Lower leg skin (tissue), 4 donors: ENCODE results near the gene C9orf153. TPM values are rescaled to one million over a fixed set of nuclear protein-coding genes. Genes with fewer than 3 reads are reported as not detected.

Experiments
- DNase-seq, 2 donors: peaks; one replicate each; pipeline ENCODE4 v3.0.0-alpha.2; 2019; ENCODE audit warnings: low spot score in 2 of 2
- H3K4me3 ChIP-seq: fragments of 200-600 bp; sonication (generic); 2 replicates; pipeline ENCODE4 v1.5.1; 2017; ENCODE audit warnings: mild to moderate bottlenecking, low read depth; ENCODE audit not compliant: poor library complexity, severe bottlenecking
- POLR2A ChIP-seq, 2 donors: fragments of 450-650 bp; IDR thresholded peaks; one replicate each; pipeline ENCODE4 v1.6.1; 2016 to 2017; ENCODE audit warnings: antibody characterized with exemption in 2 of 2, mild to moderate bottlenecking in 1 of 2, moderate library complexity in 1 of 2
- WGBS, 2 donors: methylation state at CpG; one replicate each; pipeline ENCODE4 v1.1.5; 2018; 5-methylcytosine and 5-hydroxymethylcytosine counted together
- intact Hi-C: fragments of 100-400 bp; cut with DNase I; formaldehyde crosslinking; loops from one replicate; pipeline ENCODE4 v1.15.0; 2023; ENCODE audit warnings: low total_unique reads
- total RNA-seq, 4 donors: library from RNA; depleted of rRNA; stranded (reverse); fragments of >200 nt; gene quantifications; one replicate each; pipeline ENCODE4 v1.1.0, GENCODE V29; 2016
- TF ChIP-seq, protein P1 (sequence below), 3 donors: fragments of 450-650 bp; IDR thresholded peaks; one replicate each; pipeline ENCODE4 v1.5.1; 2016; ENCODE audit warnings: antibody characterized with exemption in 3 of 3, mild to moderate bottlenecking in 3 of 3, moderate library complexity in 2 of 3

C9orf153 gene
- total RNA-seq, 4 donors from 2014 or later: 0.16 to 0.63 TPM; not detected in 2

DNA sequence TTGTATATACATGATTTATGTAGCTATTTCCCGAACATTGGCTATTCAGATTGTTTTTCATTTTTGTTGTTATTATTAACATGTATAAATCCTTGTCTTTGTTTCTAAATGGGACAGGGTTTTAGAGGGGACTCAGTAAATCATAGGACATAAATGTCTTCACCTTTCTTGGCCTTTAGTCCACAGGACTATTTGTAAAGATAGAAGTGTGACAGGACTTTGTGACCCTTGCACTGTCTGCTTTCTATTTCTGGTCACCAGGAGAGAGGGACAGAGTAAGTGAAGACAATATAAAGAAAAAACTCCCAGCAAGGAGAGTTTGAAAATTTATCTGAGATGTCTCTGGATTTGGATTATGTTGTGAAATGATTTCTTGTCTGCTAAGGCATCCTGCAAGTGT is 81.5 kb downstream of the C9orf153 start:
- WGBS, 2 donors: 54 to 71% methylated on average over 1 of the region's 1 CpG
- no peak for DNase-seq
- TF ChIP-seq POLR2A (IDR thresholded peaks at IDR 0.05): no peak
- TF ChIP-seq, protein P1, sequence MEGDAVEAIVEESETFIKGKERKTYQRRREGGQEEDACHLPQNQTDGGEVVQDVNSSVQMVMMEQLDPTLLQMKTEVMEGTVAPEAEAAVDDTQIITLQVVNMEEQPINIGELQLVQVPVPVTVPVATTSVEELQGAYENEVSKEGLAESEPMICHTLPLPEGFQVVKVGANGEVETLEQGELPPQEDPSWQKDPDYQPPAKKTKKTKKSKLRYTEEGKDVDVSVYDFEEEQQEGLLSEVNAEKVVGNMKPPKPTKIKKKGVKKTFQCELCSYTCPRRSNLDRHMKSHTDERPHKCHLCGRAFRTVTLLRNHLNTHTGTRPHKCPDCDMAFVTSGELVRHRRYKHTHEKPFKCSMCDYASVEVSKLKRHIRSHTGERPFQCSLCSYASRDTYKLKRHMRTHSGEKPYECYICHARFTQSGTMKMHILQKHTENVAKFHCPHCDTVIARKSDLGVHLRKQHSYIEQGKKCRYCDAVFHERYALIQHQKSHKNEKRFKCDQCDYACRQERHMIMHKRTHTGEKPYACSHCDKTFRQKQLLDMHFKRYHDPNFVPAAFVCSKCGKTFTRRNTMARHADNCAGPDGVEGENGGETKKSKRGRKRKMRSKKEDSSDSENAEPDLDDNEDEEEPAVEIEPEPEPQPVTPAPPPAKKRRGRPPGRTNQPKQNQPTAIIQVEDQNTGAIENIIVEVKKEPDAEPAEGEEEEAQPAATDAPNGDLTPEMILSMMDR (IDR thresholded peaks at IDR 0.05): no peak
- intact Hi-C loops: no loop called here
- no peak overlapping the region for H3K4me3 ChIP-seq

DNA sequence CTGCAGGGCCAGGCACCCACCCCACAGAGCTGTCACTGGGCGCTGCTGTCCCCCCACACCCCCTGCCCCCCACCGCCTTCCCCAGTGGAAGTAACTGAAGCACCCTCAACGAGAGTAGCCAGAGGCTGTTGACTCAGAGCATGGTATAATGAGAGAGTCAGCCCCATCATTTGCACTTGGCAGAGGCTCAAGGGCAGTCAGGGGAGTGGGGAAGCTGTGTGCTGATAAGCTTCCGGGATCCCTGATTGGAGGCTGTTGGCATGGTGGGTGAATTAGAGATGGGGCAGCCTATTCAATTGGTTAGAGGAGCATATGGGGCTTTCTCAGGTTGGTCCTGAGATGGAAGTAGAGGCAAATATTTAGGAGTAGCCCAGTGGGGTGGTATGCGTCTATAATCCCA is 83.0 kb downstream of the C9orf153 start:
- 66% methylated on average over 5 of the region's 5 CpGs for WGBS, 2 donors
- intact Hi-C loops: no loop called here
- no peak for DNase-seq
- TF ChIP-seq POLR2A (IDR thresholded peaks at IDR 0.05): no peak
- TF ChIP-seq, protein P1 (IDR thresholded peaks at IDR 0.05): no peak
- no peak overlapping the region for H3K4me3 ChIP-seq

DNA sequence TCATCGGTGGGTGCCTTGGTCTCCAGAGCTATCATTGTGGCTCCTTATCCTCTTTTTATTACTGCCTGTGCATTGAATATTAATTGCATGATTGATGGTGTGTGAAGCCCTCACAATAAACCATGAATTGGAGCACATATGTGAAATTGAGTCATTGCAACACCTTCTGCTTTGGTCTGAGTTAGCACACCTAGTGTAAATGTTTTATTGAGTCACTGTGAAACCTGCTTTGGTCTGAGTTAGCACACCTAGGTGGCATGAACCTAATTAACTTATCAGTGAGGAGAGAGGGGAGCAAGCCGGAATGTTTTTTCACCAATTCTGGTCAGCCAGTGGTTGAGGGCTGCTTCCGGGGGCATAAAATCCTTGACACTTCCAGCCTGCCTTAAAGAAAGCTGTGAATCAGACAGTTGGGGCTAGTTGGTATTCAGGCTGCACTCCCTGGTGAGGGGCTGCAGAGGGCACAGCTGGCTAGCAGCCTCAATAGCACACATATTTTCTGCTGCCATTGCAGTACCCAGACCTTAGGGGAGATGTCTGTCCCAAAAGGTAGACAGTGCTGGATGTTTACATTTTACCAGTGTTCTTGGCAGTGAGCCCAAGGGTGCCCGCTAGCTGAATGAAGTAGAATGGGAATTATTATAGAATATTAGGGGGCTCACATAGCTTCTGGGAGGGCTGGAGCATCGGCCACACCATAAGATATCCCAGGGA is 83.6 kb downstream of the C9orf153 start:
- DNase-seq: no peak
- 83% methylated on average over 5 of the region's 5 CpGs for whole genome bisulfite sequencing, 2 donors
- intact Hi-C loops: no loop called here
- H3K4me3 ChIP-seq: no peak overlapping the region
- no peak for TF ChIP-seq POLR2A (IDR thresholded peaks at IDR 0.05)
- TF ChIP-seq, protein P1 (IDR thresholded peaks at IDR 0.05): no peak

DNA sequence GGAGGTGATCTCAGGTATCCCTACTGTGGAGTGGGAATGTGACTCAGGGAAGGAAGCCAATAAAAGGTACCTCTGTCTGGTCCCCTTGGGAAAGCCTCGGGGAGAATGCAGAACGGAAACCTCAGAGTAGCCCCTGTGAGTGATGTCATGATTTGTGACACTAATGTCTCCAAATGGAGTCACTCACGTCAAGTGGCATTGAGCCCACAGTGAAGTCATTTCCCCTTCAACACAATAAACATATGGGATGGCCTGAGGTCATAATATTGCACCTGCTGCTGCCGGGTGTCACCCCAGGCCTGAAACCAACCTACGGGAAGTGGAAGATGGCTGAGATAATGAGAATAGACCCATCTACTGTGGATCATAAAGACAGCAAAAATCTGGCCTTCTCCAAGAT is 84.2 kb downstream of the C9orf153 start:
- TF ChIP-seq, protein P1 (IDR thresholded peaks at IDR 0.05): no peak
- TF ChIP-seq POLR2A (IDR thresholded peaks at IDR 0.05): no peak
- DNase-seq: no peak
- intact Hi-C loops: no loop called here
- 70 to 82% methylated on average over 5 of the region's 5 CpGs for WGBS, 2 donors
- H3K4me3 ChIP-seq: no peak overlapping the region

Other genes starting within 250 kb of the C9orf153 start
- gene GOLM1, start 160.1 kb downstream of the C9orf153 start, total RNA-seq: 10 to 100 TPM in 1 of 4 donors, 1 to 10 TPM in 3; 4.6 to 11.1 (median 7.1) TPM
- 10 to 100 TPM; 24.1 to 36.1 (median 27.6) TPM for gene ISCA1, start 22.9 kb upstream of the C9orf153 start, total RNA-seq
- gene TUT7, start 94.8 kb upstream of the C9orf153 start, total RNA-seq: 100 to 1,000 TPM in 1 of 4 donors, 10 to 100 TPM in 3; 75.9 to 132 (median 89.5) TPM